MCF 10A (cell line): ENCODE results near the gene SLC23A3. TPM values are rescaled to one million over a fixed set of nuclear protein-coding genes. Genes with fewer than 3 reads are reported as not detected.

ENCODE experiments used
- BruUV-seq: library from RNA; stranded (reverse); fragments of 400-500 nt; replicated peaks from 2 replicates; lab custom pipeline; 2021; lab: Mats Ljungman, UMichigan
- CTCF ChIA-PET: fragments of 300-600 bp; sonication (Branson Sonifier 250); formaldehyde crosslinking; extraction: SDS; loops from one replicate; lab custom pipeline; 2021; ENCODE audit warnings: antibody characterized with exemption, inconsistent platforms; lab: Yijun Ruan, JAX
- POLR2A ChIA-PET: fragments of 300-600, 350-650 bp; sonication (Branson Sonifier 250); formaldehyde crosslinking; extraction: SDS; loops from one replicate; lab custom pipeline; 2020; ENCODE audit warnings: antibody characterized with exemption, inconsistent platforms; lab: Yijun Ruan, JAX
- DNase-seq: peaks from one replicate; pipeline ENCODE4 v3.0.0-alpha.2; 2018; ENCODE audit not compliant: unreplicated experiment
- H3K27ac Mint-ChIP-seq: one replicate; pipeline ENCODE4 v1.8.0; 2022; ENCODE audit warnings: mild to moderate bottlenecking, low read depth, mixed read lengths; ENCODE audit not compliant: unreplicated experiment
- H3K27me3 Mint-ChIP-seq: one replicate; pipeline ENCODE4 v1.8.0; 2022; ENCODE audit warnings: mixed read lengths; ENCODE audit not compliant: insufficient read depth, unreplicated experiment
- H3K36me3 Mint-ChIP-seq: one replicate; pipeline ENCODE4 v1.8.0; 2022; ENCODE audit warnings: mild to moderate bottlenecking, moderate library complexity, mixed read lengths; ENCODE audit not compliant: insufficient read depth, unreplicated experiment
- H3K4me1 Mint-ChIP-seq: one replicate; pipeline ENCODE4 v1.8.0; 2022; ENCODE audit warnings: mixed read lengths; ENCODE audit not compliant: insufficient read depth, unreplicated experiment
- H3K4me3 Mint-ChIP-seq: one replicate; pipeline ENCODE4 v1.8.0; 2022; ENCODE audit warnings: mild to moderate bottlenecking, moderate library complexity, mixed read lengths; ENCODE audit not compliant: unreplicated experiment
- H3K9me3 Mint-ChIP-seq: one replicate; pipeline ENCODE4 v1.8.0; 2022; ENCODE audit warnings: mixed read lengths; ENCODE audit not compliant: unreplicated experiment
- intact Hi-C: fragments of 100-400 bp; cut with micrococcal nuclease; formaldehyde crosslinking; loops from 2 replicates; pipeline ENCODE4 v1.14.1; 2022
- total RNA-seq: library from RNA; stranded (reverse); gene quantifications from 2 replicates; pipeline ENCODE4 v1.2.3, GENCODE V29; 2022
- TF ChIP-seq, protein P1 (sequence below): fragments of 200-600 bp; IDR thresholded peaks from one replicate; pipeline ENCODE4 v1.8.0; 2022; ENCODE audit warnings: antibody characterized with exemption, mild to moderate bottlenecking; ENCODE audit not compliant: unreplicated experiment

Gene SLC23A3
- total RNA-seq, 1 experiment from 2014 or later: 1.7 TPM

DNA sequence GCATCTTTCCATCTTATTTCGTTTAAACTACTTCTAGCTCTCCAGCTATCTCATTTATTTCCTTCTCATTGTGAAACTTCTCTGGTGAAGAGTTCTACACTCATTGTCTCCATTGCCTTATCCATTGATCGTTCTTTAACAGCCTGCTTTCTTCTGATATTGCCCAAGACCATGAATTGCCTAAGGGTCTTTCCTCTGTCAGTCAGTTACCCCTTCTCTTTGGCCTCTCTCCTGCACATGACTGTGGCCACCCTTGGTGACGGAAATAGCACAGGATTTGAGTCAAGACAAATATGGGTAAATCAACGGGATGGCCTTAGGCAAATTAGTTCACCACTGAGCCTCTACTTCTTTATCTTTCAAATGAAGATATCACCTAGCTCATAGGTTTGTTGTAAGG lies 35.9 kb downstream of the SLC23A3 start:
- H3K27ac Mint-ChIP-seq: no peak overlapping the region
- TF ChIP-seq, protein P1, sequence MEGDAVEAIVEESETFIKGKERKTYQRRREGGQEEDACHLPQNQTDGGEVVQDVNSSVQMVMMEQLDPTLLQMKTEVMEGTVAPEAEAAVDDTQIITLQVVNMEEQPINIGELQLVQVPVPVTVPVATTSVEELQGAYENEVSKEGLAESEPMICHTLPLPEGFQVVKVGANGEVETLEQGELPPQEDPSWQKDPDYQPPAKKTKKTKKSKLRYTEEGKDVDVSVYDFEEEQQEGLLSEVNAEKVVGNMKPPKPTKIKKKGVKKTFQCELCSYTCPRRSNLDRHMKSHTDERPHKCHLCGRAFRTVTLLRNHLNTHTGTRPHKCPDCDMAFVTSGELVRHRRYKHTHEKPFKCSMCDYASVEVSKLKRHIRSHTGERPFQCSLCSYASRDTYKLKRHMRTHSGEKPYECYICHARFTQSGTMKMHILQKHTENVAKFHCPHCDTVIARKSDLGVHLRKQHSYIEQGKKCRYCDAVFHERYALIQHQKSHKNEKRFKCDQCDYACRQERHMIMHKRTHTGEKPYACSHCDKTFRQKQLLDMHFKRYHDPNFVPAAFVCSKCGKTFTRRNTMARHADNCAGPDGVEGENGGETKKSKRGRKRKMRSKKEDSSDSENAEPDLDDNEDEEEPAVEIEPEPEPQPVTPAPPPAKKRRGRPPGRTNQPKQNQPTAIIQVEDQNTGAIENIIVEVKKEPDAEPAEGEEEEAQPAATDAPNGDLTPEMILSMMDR: no peak
- peaks cover 3% of the 10 kb centered on the region for H3K36me3 Mint-ChIP-seq
- no peak for DNase-seq
- intact Hi-C loops: no loop called here
- H3K4me1 Mint-ChIP-seq: no peaks in the 10 kb centered on the region
- H3K4me3 Mint-ChIP-seq: no peak overlapping the region
- no peaks in the 10 kb centered on the region for H3K27me3 Mint-ChIP-seq
- POLR2A ChIA-PET: interaction anchor here (1.4 kb wide), 1 partner anchor 17 kb away, joined by 3 read pairs; no protein-coding TSS in a partner anchor
- CTCF ChIA-PET: interaction anchor here (0.6 to 2.2 kb wide), 12 partner anchors 8 to 154 kb away, joined by 3 to 7 read pairs (median 4); partner anchors contain the start of gene NHEJ1
- BruUV-seq: no TSS peak
- H3K9me3 Mint-ChIP-seq: no peaks in the 10 kb centered on the region

DNA sequence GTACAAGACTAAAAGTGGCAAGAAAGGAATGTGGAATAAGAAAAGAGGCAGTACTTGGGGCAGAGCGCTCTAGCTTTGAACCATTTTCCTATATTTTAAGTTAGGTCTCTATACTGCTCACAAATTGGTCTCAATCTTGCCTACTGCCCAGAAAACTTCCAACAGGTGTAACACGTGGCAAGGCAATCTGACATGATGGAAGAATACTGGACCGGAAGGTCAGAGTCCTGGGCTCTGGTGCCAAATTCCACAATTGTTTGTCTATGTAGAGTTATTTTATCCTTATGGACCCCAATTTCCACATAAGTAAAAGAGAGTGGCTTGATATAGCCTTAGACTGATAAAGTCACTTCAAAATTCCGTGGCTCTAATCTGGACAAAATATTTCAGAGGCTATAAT lies 38.1 kb downstream of the SLC23A3 start:
- Mint-ChIP-seq H3K27me3 (no peaks in the 10 kb centered on the region), H3K27ac (no peak overlapping the region), H3K9me3 (no peaks in the 10 kb centered on the region), H3K4me3 (no peak overlapping the region), H3K36me3 (no peaks in the 10 kb centered on the region), H3K4me1 (peaks cover 7% of the 10 kb centered on the region)
- DNase-seq: no peak
- POLR2A ChIA-PET: no interaction called here
- BruUV-seq: no TSS peak
- CTCF ChIA-PET: interaction anchor here (0.6 to 4.9 kb wide), 6 partner anchors 12 to 122 kb away, joined by 3 to 31 read pairs (median 3); no protein-coding TSS in a partner anchor
- intact Hi-C loops: no loop called here
- TF ChIP-seq, protein P1: no peak

- no peaks in the 10 kb centered on the region for H3K9me3 Mint-ChIP-seq
- no peaks in the 10 kb centered on the region for H3K27me3 Mint-ChIP-seq
- peaks cover 11% of the 10 kb centered on the region for H3K4me1 Mint-ChIP-seq
- H3K27ac Mint-ChIP-seq: no peak overlapping the region
- no peak overlapping the region for H3K4me3 Mint-ChIP-seq
- ChIA-PET POLR2A (no interaction called here), CTCF (interaction anchor here (0.8 to 4.9 kb wide), 5 partner anchors 12 to 122 kb away, joined by 3 to 31 read pairs (median 6); no protein-coding TSS in a partner anchor)
- H3K36me3 Mint-ChIP-seq: no peaks in the 10 kb centered on the region
- no peak for DNase-seq
- TF ChIP-seq, protein P1: no peak
- intact Hi-C loops: no loop called here
- BruUV-seq: no TSS peak
Observed at GRCh38 chr2:219131327-219131726, 38.5 kb downstream of the SLC23A3 start.

DNA sequence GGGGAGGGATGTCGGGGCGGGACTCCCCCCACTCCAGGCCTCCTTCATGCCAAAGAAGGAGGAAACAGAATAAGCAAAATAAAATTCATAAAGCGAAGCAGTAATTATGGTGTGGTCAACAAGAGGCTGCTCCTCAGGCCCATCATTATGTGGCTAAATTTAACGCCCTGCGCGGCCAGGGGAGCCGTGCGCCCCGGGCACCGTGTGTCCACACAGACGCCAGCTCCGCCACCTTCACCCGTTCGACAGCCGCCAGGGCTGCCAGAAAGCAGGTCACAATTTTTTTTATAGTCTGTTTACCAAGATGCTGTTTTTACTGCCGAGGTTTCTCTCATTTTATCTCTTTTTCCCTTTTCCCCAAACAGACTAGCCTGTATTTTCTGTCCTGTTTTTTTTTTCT lies 40.2 kb downstream of the SLC23A3 start:
- Mint-ChIP-seq H3K27ac (no peak overlapping the region), H3K4me3 (no peak overlapping the region), H3K9me3 (no peaks in the 10 kb centered on the region), H3K27me3 (no peaks in the 10 kb centered on the region), H3K4me1 (peaks cover 27% of the 10 kb centered on the region), H3K36me3 (no peaks in the 10 kb centered on the region)
- ChIA-PET POLR2A (interaction anchor here (0.9 kb wide), 1 partner anchor 27 kb away, joined by 3 read pairs; no protein-coding TSS in a partner anchor), CTCF (interaction anchor here (1.8 to 4.9 kb wide), 2 partner anchors 10 to 100 kb away, joined by 6 to 31 read pairs; no protein-coding TSS in a partner anchor)
- no TSS peak for BruUV-seq
- intact Hi-C loops: no loop called here
- DNase-seq: no peak
- TF ChIP-seq, protein P1: no peak
